ENCODE results near the gene COPB2.

The COPB2 gene

GRCh38 chr3:139326131-139326530 is 63.3 kb downstream of the COPB2 start:
- FAIRE-seq = no peak

- no peak for FAIRE-seq
Measured at GRCh38 chr3:139325551-139325950, 63.9 kb downstream of the COPB2 start.

- FAIRE-seq = no peak
Measured at GRCh38 chr3:139324456-139324855, 65.0 kb downstream of the COPB2 start.

- FAIRE-seq = no peak
Measured at GRCh38 chr3:139323146-139323545, 66.3 kb downstream of the COPB2 start.

GRCh38 chr3:139322346-139322745 is 67.1 kb downstream of the COPB2 start:
- FAIRE-seq = no peak

- FAIRE-seq = no peak
Measured at GRCh38 chr3:139320551-139321309, 68.7 kb downstream of the COPB2 start.

- no peak for FAIRE-seq
Measured at GRCh38 chr3:139319428-139320402, 69.7 kb downstream of the COPB2 start.

- FAIRE-seq = no peak
Measured at GRCh38 chr3:139318826-139319225, 70.6 kb downstream of the COPB2 start.

GRCh38 chr3:139318431-139318816 is 71.0 kb downstream of the COPB2 start:
- FAIRE-seq = no peak

- FAIRE-seq = no peak
Measured at GRCh38 chr3:139317660-139318430, 71.6 kb downstream of the COPB2 start.

- no peak for FAIRE-seq
Measured at GRCh38 chr3:139317215-139317614, 72.2 kb downstream of the COPB2 start.

GRCh38 chr3:139313921-139314320 is 75.5 kb downstream of the COPB2 start:
- no peak for FAIRE-seq

GRCh38 chr3:139312959-139313358 is 76.5 kb downstream of the COPB2 start:
- FAIRE-seq = no peak

- FAIRE-seq = no peak
Measured at GRCh38 chr3:139312416-139312815, 77.0 kb downstream of the COPB2 start.

- FAIRE-seq = no peak
Measured at GRCh38 chr3:139311557-139311956, 77.9 kb downstream of the COPB2 start.

GRCh38 chr3:139310474-139310933 is 78.9 kb downstream of the COPB2 start:
- FAIRE-seq = no peak

GRCh38 chr3:139309880-139310279 is 79.6 kb downstream of the COPB2 start:
- FAIRE-seq = no peak

- FAIRE-seq = no peak
Measured at GRCh38 chr3:139309061-139309591, 80.3 kb downstream of the COPB2 start.

- no peak for FAIRE-seq
Measured at GRCh38 chr3:139308560-139308959, 80.9 kb downstream of the COPB2 start.

GRCh38 chr3:139307601-139308555 is 81.6 kb downstream of the COPB2 start:
- no peak for FAIRE-seq

Measured in A204.1 (cell line).